ENCODE measurements around the gene SFT2D3. TPM values are rescaled to one million over a fixed set of nuclear protein-coding genes. Genes with fewer than 3 reads are reported as not detected.

SFT2D3 gene
- total and polyA plus RNA-seq, 5 donors = 3.3 to 5.0 (median 4.1) TPM

GRCh38 chr2:127658146-127658545, 43.2 kb upstream of the SFT2D3 start:
- intact Hi-C loops (cut with DNase I) = no loop called here
- H3K4me3 ChIP-seq (ENCODE audit: low read length) = no peak overlapping the region
- H3K9me3 ChIP-seq (ENCODE audit: control insufficient read depth, low read length) = no peaks in the 10 kb centered on the region
- peak overlapping the region; percentile 94 for H3K27ac ChIP-seq (ENCODE audit: low read length)
- H3K27me3 ChIP-seq (ENCODE audit: control insufficient read depth, insufficient read depth) = no peaks in the 10 kb centered on the region
- WGBS = 86% methylated on average over 6 of the region's 6 CpGs
- peaks cover 58% of the 10 kb centered on the region for H3K4me1 ChIP-seq (ENCODE audit: control insufficient read depth, insufficient read depth, low read length)
- peak in 1 of 3 donors; percentile 18 for DNase-seq
- ATAC-seq = no peak

DNA sequence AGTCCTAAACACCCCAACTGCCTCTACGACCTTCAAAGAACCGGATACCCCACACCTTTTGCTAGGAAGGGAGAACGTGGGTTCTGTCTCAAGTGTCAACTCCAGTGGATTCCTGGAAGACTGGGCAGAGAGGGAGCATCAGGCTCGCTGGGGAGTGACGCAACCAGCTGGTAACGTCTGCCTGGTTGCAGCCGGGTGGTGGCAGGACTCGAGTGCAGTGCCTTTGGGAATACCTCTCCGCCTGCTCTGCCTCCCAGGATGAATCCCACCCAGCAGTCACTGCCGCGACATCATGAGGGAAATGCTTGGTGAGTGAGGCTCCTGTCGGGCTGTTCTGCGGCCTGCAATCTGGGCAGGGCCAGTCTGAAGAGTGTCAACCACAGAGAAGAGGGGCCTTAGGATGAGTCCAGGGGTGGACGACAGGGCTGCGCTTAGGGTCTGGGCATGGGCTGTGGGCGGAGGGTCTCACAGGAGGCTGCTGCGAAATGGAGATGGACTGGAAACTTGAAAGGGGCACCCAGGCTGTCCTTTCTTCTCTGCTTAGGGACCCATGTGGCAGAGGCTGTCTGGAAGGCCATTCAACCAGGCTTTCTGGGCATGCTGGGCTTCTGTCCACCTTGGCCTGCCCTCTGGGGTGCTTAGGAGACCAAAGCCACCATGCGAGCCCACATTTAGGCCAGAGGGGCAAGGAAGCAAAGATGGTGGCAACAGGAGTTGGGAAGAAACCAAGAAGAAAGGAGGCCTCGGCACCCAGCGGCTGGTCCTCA, 42.5 kb upstream of the SFT2D3 start:
- no peak overlapping the region for H3K4me3 ChIP-seq (ENCODE audit: low read length)
- DNase-seq (peak; percentile 45 to 47 (median 45)), ATAC-seq (no peak)
- H3K27me3 ChIP-seq (ENCODE audit: control insufficient read depth, insufficient read depth) = no peaks in the 10 kb centered on the region
- no peaks in the 10 kb centered on the region for H3K9me3 ChIP-seq (ENCODE audit: control insufficient read depth, low read length)
- peaks cover 53% of the 10 kb centered on the region for H3K4me1 ChIP-seq (ENCODE audit: control insufficient read depth, insufficient read depth, low read length)
- intact Hi-C loops (cut with DNase I) = no loop called here
- 76% methylated on average over 20 of the region's 20 CpGs for WGBS
- peak overlapping the region; percentile 94 for H3K27ac ChIP-seq (ENCODE audit: low read length)

GRCh38 chr2:127659408-127660290, 41.6 kb upstream of the SFT2D3 start:
- no peak overlapping the region for H3K4me3 ChIP-seq (ENCODE audit: low read length)
- intact Hi-C loops (cut with DNase I) = no loop called here
- ATAC-seq (peak; percentile 64 to 78), DNase-seq (peak; percentile 76 to 84 (median 79))
- peaks cover 52% of the 10 kb centered on the region for H3K4me1 ChIP-seq (ENCODE audit: control insufficient read depth, insufficient read depth, low read length)
- H3K27me3 ChIP-seq (ENCODE audit: control insufficient read depth, insufficient read depth) = no peaks in the 10 kb centered on the region
- no peaks in the 10 kb centered on the region for H3K9me3 ChIP-seq (ENCODE audit: control insufficient read depth, low read length)
- WGBS = 48% methylated on average over 14 of the region's 14 CpGs
- H3K27ac ChIP-seq (ENCODE audit: low read length) = peak overlapping the region; percentile 94

DNA sequence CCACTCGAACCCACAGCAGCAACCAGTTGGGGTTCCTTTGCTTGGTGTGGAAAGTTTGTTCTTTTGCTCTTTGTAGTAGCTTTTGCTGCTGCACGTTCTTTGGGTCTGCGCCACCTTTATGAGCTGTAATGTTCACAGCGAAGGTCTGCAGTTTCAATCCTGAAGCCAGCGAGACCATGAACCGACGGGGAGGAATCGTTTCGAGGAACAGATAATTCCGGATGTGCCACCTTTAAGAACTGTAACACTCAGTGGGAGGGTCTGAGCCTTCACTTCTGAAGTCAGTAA, 41.1 kb upstream of the SFT2D3 start:
- intact Hi-C loops (cut with DNase I) = no loop called here
- H3K27ac ChIP-seq (ENCODE audit: low read length) = peak overlapping the region; percentile 88
- H3K27me3 ChIP-seq (ENCODE audit: control insufficient read depth, insufficient read depth) = no peaks in the 10 kb centered on the region
- H3K9me3 ChIP-seq (ENCODE audit: control insufficient read depth, low read length) = no peaks in the 10 kb centered on the region
- DNase-seq = no peak
- ATAC-seq = no peak
- no peak overlapping the region for H3K4me3 ChIP-seq (ENCODE audit: low read length)
- peaks cover 48% of the 10 kb centered on the region for H3K4me1 ChIP-seq (ENCODE audit: control insufficient read depth, insufficient read depth, low read length)
- 86% methylated on average over 10 of the region's 10 CpGs for WGBS

DNA sequence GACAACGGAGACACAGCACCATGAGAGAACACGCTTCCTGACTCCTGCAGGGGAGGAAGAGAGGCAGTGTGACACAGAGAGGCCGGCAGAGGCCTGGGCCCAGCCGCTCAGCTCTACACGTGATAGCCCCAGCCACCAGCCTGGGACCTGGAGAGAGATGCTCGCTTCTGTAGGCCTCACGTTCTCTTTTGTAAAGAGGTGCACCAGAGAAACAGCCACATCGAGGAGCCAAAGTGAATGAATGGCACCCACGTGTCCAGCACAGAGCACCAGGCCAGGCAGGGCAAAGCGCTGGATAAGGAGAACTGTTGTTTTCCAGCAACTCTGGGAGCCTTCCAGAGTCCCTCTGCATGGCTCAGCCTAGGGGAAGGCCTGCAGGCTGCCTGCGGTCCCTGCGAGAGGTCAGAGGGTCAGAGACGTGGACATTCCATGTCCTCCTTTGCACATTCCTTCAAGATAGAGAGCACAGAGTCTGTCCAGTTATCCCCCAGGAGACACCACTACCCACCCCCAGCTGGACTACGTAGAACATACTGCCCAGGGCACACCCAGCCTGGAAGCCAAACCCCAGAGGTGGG, 40.1 kb upstream of the SFT2D3 start:
- WGBS = 55% methylated on average over 14 of the region's 14 CpGs
- DNase-seq = peak in 2 of 3 donors; percentile 64 to 69
- Histone ChIP-seq H3K9me3 (ENCODE audit: control insufficient read depth, low read length) (no peaks in the 10 kb centered on the region), H3K4me3 (ENCODE audit: low read length) (no peak overlapping the region), H3K27ac (ENCODE audit: low read length) (peak overlapping the region; percentile 71), H3K4me1 (ENCODE audit: control insufficient read depth, insufficient read depth, low read length) (peaks cover 51% of the 10 kb centered on the region), H3K27me3 (ENCODE audit: control insufficient read depth, insufficient read depth) (no peaks in the 10 kb centered on the region)
- peak; percentile 1 to 2 for ATAC-seq
- intact Hi-C loops (cut with DNase I) = no loop called here

- H3K9me3 ChIP-seq (ENCODE audit: control insufficient read depth, low read length) = no peaks in the 10 kb centered on the region
- DNase-seq (peak; percentile 73 to 81 (median 73)), ATAC-seq (peak; percentile 14 to 66)
- H3K4me3 ChIP-seq (ENCODE audit: low read length) = no peak overlapping the region
- peaks cover 46% of the 10 kb centered on the region for H3K4me1 ChIP-seq (ENCODE audit: control insufficient read depth, insufficient read depth, low read length)
- H3K27ac ChIP-seq (ENCODE audit: low read length) = peak overlapping the region; percentile 71
- no peaks in the 10 kb centered on the region for H3K27me3 ChIP-seq (ENCODE audit: control insufficient read depth, insufficient read depth)
- 33% methylated on average over 9 of the region's 9 CpGs for WGBS
- intact Hi-C loops (cut with DNase I) = no loop called here
Observed at GRCh38 chr2:127661949-127662510, 39.3 kb upstream of the SFT2D3 start.

DNA sequence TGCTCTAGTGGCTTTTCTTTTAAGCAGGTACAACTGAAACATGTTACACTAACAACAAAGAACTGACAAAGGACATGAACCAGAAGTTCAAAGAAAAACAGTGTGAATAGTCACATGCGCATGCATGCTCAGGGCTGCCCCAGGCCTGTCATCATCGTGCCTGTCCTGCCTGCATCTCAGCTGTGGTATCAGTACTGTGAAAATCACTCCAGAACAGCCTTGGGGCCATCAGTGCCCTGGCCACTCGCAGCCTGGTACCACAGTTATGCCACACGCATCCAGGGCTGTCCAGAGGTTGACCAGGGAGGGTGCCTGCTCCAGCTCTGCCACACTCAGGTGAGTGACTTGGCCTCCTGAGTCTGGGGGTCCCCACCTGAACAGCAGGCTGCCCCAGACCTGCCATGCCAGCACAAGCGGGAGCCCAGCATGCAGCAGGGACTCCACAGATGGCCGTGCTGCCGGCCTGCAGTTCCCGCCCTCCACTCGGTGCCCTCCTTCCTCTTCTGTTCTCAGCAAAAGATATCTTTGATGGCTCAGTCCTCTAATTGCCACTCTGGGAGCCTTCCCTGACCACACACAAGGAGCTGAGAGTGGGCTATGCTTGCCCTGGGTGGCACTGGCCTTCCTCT, 38.2 kb upstream of the SFT2D3 start:
- Histone ChIP-seq H3K4me1 (ENCODE audit: control insufficient read depth, insufficient read depth, low read length) (peaks cover 40% of the 10 kb centered on the region), H3K4me3 (ENCODE audit: low read length) (no peak overlapping the region), H3K27me3 (ENCODE audit: control insufficient read depth, insufficient read depth) (no peaks in the 10 kb centered on the region), H3K9me3 (ENCODE audit: control insufficient read depth, low read length) (no peaks in the 10 kb centered on the region), H3K27ac (ENCODE audit: low read length) (peak overlapping the region; percentile 65)
- 56% methylated on average over 9 of the region's 9 CpGs for WGBS
- ATAC-seq (no peak), DNase-seq (peak in 1 of 3 donors; percentile 40)
- intact Hi-C loops (cut with DNase I) = no loop called here

GRCh38 chr2:127663566-127664064, 37.7 kb upstream of the SFT2D3 start:
- DNase-seq (peak in 1 of 3 donors; percentile 42), ATAC-seq (no peak)
- intact Hi-C loops (cut with DNase I) = no loop called here
- Histone ChIP-seq H3K27me3 (ENCODE audit: control insufficient read depth, insufficient read depth) (no peaks in the 10 kb centered on the region), H3K4me3 (ENCODE audit: low read length) (peak overlapping the region; percentile 34), H3K27ac (ENCODE audit: low read length) (peak overlapping the region; percentile 65), H3K9me3 (ENCODE audit: control insufficient read depth, low read length) (no peaks in the 10 kb centered on the region), H3K4me1 (ENCODE audit: control insufficient read depth, insufficient read depth, low read length) (peaks cover 36% of the 10 kb centered on the region)
- 50% methylated on average over 6 of the region's 6 CpGs for WGBS

GRCh38 chr2:127664065-127664894, 37.0 kb upstream of the SFT2D3 start:
- Histone ChIP-seq H3K4me3 (ENCODE audit: low read length) (peak overlapping the region; percentile 34), H3K27ac (ENCODE audit: low read length) (peak overlapping the region; percentile 94), H3K27me3 (ENCODE audit: control insufficient read depth, insufficient read depth) (no peaks in the 10 kb centered on the region), H3K9me3 (ENCODE audit: control insufficient read depth, low read length) (no peaks in the 10 kb centered on the region), H3K4me1 (ENCODE audit: control insufficient read depth, insufficient read depth, low read length) (peaks cover 31% of the 10 kb centered on the region)
- WGBS = 16% methylated on average over 69 of the region's 69 CpGs
- intact Hi-C loops (cut with DNase I) = no loop called here
- peak; percentile 34 for ATAC-seq
- DNase-seq = peak in 2 of 3 donors; percentile 76 to 82

DNA sequence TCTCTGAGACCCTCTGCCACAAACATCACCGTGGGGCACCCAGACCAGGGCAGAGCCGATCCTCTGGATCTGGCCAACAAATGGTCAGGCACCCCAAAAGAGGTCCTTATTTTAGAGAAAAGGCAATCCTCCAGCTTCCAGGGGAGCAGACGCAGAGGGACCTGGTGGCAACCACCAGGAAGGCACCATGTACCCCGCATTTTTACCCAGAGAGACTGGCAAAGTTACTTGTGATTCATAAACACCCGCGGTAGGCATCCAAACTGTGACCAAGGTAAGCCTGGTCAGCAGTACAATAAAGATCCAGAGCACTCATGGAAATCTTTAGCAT, 36.4 kb upstream of the SFT2D3 start:
- 80% methylated on average over 6 of the region's 6 CpGs for WGBS
- peak overlapping the region; percentile 34 for H3K4me3 ChIP-seq (ENCODE audit: low read length)
- no peaks in the 10 kb centered on the region for H3K9me3 ChIP-seq (ENCODE audit: control insufficient read depth, low read length)
- ATAC-seq (no peak), DNase-seq (no peak)
- peaks cover 27% of the 10 kb centered on the region for H3K4me1 ChIP-seq (ENCODE audit: control insufficient read depth, insufficient read depth, low read length)
- no peaks in the 10 kb centered on the region for H3K27me3 ChIP-seq (ENCODE audit: control insufficient read depth, insufficient read depth)
- intact Hi-C loops (cut with DNase I) = no loop called here
- H3K27ac ChIP-seq (ENCODE audit: low read length) = peak overlapping the region; percentile 94
